Liver (tissue), 9 donors: ENCODE results near the gene LTN1. TPM values are rescaled to one million over a fixed set of nuclear protein-coding genes. Genes with fewer than 3 reads are reported as not detected.

Source experiments
- DNase-seq: peaks from one replicate; pipeline ENCODE4 v3.0.0-alpha.2; 2017; ENCODE audit warnings: low spot score
- H3K27ac ChIP-seq, 2 donors: one replicate each; pipeline ENCODE4 v1.7.0; 2013; ENCODE audit warnings: inconsistent platforms in 2 of 2, low read length in 2 of 2, control low read depth in 1 of 2, low read depth in 1 of 2, mild to moderate bottlenecking in 1 of 2
- H3K27me3 ChIP-seq, 4 donors: one replicate each; pipeline versions ENCODE4 v1.6.1 to v1.7.0; 2013; ENCODE audit warnings: low read length in 3 of 4, inconsistent platforms in 1 of 4, mild to moderate bottlenecking in 1 of 4, moderate library complexity in 1 of 4; ENCODE audit not compliant: control insufficient read depth in 4 of 4, insufficient read depth in 4 of 4
- H3K36me3 ChIP-seq, 4 donors: one replicate each; pipeline versions ENCODE4 v1.6.1 to v1.7.0; 2013; ENCODE audit warnings: low read length in 3 of 4, mild to moderate bottlenecking in 3 of 4, low read depth in 1 of 4, moderate library complexity in 1 of 4; ENCODE audit not compliant: control insufficient read depth in 4 of 4, insufficient read depth in 3 of 4
- H3K4me1 ChIP-seq, 4 donors: one replicate each; pipeline versions ENCODE4 v1.6.1 to v1.7.0; 2013; ENCODE audit warnings: low read length in 3 of 4, mild to moderate bottlenecking in 3 of 4, moderate library complexity in 1 of 4; ENCODE audit not compliant: control insufficient read depth in 4 of 4, insufficient read depth in 4 of 4
- H3K4me3 ChIP-seq, 3 donors: one replicate each; pipeline versions ENCODE4 v1.6.1 to v1.7.0; 2013; ENCODE audit warnings: low read length in 3 of 3, control low read depth in 1 of 3, low read depth in 1 of 3, mild to moderate bottlenecking in 1 of 3
- H3K9ac ChIP-seq, 2 donors: one replicate each; pipeline ENCODE4 v1.7.0; 2013; ENCODE audit warnings: low read length in 2 of 2, mild to moderate bottlenecking in 2 of 2, moderate library complexity in 2 of 2, control low read depth in 1 of 2, low read depth in 1 of 2
- H3K9me3 ChIP-seq, 4 donors: one replicate each; pipeline versions ENCODE4 v1.6.1 to v1.7.0; 2013; ENCODE audit warnings: low read length in 3 of 4; ENCODE audit not compliant: control insufficient read depth in 4 of 4
- ATF3 ChIP-seq: IDR thresholded peaks from 2 replicates; pipeline ENCODE4 v1.6.1; 2016; ENCODE audit warnings: antibody characterized with exemption
- EGR1 ChIP-seq, 2 donors: IDR thresholded peaks; 2 replicates each; pipeline ENCODE4 v1.6.1; 2016 to 2018; ENCODE audit warnings: antibody characterized with exemption in 2 of 2, low read depth in 2 of 2
- FOXA1 ChIP-seq: IDR thresholded peaks from 2 replicates; pipeline ENCODE4 v1.6.1; 2016; ENCODE audit warnings: antibody characterized with exemption
- FOXA2 ChIP-seq: IDR thresholded peaks from 2 replicates; pipeline ENCODE4 v1.6.1; 2016; ENCODE audit warnings: antibody characterized with exemption
- GABPA ChIP-seq, 2 donors: IDR thresholded peaks in 1 of 2; conservative IDR thresholded peaks in 1 of 2; 2 replicates each; pipeline ENCODE4 v1.6.1; 2016; ENCODE audit warnings: antibody characterized with exemption in 2 of 2, mild to moderate bottlenecking in 1 of 2, moderate library complexity in 1 of 2
- HNF4A ChIP-seq, 2 donors: conservative IDR thresholded peaks; 2 replicates each; pipeline ENCODE4 v1.6.1; 2016; ENCODE audit warnings: antibody characterized with exemption in 2 of 2, mild to moderate bottlenecking in 2 of 2
- HNF4G ChIP-seq: IDR thresholded peaks from 2 replicates; pipeline ENCODE4 v1.6.1; 2016; ENCODE audit warnings: antibody characterized with exemption
- JUND ChIP-seq, 2 donors: IDR thresholded peaks; 2 replicates each; pipeline ENCODE4 v1.6.1; 2016; ENCODE audit warnings: antibody characterized with exemption in 2 of 2
- NR2F2 ChIP-seq: IDR thresholded peaks from 2 replicates; pipeline ENCODE4 v1.6.1; 2016; ENCODE audit warnings: antibody characterized with exemption
- RAD21 ChIP-seq, 2 donors: IDR thresholded peaks; 2 replicates each; pipeline ENCODE4 v1.6.1; 2016; ENCODE audit warnings: antibody characterized with exemption in 2 of 2, mild to moderate bottlenecking in 2 of 2
- RXRA ChIP-seq, 2 donors: IDR thresholded peaks; 2 replicates each; pipeline ENCODE4 v1.6.1; 2017 to 2018; ENCODE audit warnings: antibody characterized with exemption in 2 of 2, mild to moderate bottlenecking in 1 of 2
- SP1 ChIP-seq: IDR thresholded peaks from 2 replicates; pipeline ENCODE4 v1.6.1; 2018; ENCODE audit warnings: antibody characterized with exemption, mild to moderate bottlenecking
- TAF1 ChIP-seq: conservative IDR thresholded peaks from 2 replicates; pipeline ENCODE4 v1.6.1; 2016; ENCODE audit warnings: antibody characterized with exemption, mild to moderate bottlenecking
- YY1 ChIP-seq: IDR thresholded peaks from 2 replicates; pipeline ENCODE4 v1.6.1; 2016; ENCODE audit warnings: antibody characterized with exemption, mild to moderate bottlenecking
- WGBS: extraction: QIAGEN DNeasy Blood & Tissue Kit; methylation state at CpG from one replicate; pipeline ENCODE4 v1.1.7; 2013; 5-methylcytosine and 5-hydroxymethylcytosine counted together
- polyA plus RNA-seq, 2 donors: library from polyadenylated mRNA; stranded (reverse) in 1 of 2; unstranded in 1 of 2; fragments of 200-250 nt in 1 of 2; fragments of >200 nt in 1 of 2; fragmentation: Nextera tagmentation in 1 of 2; extraction: Ambion mirVana in 1 of 2; gene quantifications; one replicate each; pipeline versions ENCODE4 v1.2.1 to v1.2.3, GENCODE V29; 2013 to 2015
- total RNA-seq, 2 donors: library from RNA; depleted of rRNA; stranded (reverse); fragments of >200 nt; gene quantifications; one replicate each; pipeline ENCODE4 v1.2.3, GENCODE V29; 2014
- TF ChIP-seq, protein P1 (sequence below): fragments of 150-350 bp; IDR thresholded peaks from 2 replicates; pipeline ENCODE4 v1.5.1; 2017; ENCODE audit warnings: improper control_type of control experiment, low read depth, low read length; ENCODE audit not compliant: missing input control
- TF ChIP-seq, protein P2 (sequence below): IDR thresholded peaks from 2 replicates; pipeline ENCODE4 v1.6.1; 2016; ENCODE audit warnings: antibody characterized with exemption
- TF ChIP-seq, protein P3 (sequence below): IDR thresholded peaks from 2 replicates; pipeline ENCODE4 v1.6.1; 2016; ENCODE audit warnings: antibody characterized with exemption
- TF ChIP-seq, protein P4 (sequence below): IDR thresholded peaks from 2 replicates; pipeline ENCODE4 v1.6.1; 2016; ENCODE audit warnings: antibody characterized with exemption, mild to moderate bottlenecking
- donor health status: healthy.
- donor health status: healthy.
- donor health status: healthy.
- donor health status: healthy.
- donor health status: healthy.

The LTN1 gene
- 10 to 100 TPM; 13.2 to 22.1 TPM for total RNA-seq
- polyA plus RNA-seq = 1 to 10 TPM; 3.9 to 6.1 TPM

DNA sequence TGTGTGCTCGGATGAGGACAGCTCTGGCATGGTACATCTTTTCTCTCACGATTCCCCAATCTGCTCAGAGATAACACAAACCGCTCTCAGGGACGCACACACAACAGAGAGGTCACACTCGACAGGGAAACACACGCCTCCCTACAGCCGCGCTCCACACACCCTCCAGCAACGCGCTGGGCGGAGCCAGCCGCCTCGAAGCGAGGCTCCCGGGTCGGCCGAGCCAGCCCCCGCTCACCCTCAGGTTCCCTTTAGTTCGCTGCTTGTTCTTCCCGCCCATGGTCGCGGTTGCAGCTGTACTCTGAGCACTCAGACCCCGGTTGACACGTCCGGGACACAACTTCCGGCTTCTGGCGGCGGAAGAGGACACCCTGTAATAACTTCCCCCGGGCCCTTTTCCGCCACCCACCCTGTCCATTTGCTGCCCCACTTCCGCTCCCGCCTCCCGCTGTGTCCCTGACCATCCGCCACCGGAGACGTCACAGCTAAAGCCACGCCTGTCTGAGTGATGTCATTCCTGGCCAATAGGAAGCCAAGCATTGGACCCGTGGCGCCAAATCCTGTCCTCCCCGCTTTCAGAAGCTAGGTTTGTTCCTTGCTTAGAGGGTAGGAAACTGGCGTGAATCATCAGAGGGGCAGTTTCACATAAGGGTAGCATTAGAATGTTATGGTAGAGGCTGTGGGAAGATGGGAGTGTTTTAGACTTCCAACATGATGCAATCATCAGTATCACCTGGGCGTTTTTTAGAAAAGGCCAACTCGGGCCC is at the start of gene LTN1:
Gene LTN1, minus strand, starts transcription at position 352 of the 767 bp plus-strand sequence. Its CDS starts 72 bp downstream, at position 280.
- peak within 1 kb of the TSS; percentile 85 to 96 (median 95) for H3K4me3 ChIP-seq
- peak within 1 kb of the TSS; percentile 91 to 98 for H3K9ac ChIP-seq
- H3K27me3 ChIP-seq = no peaks in the 10 kb centered on the region
- under 1% methylated on average over 43 of the region's 43 CpGs for WGBS
- H3K27ac ChIP-seq = peak within 1 kb of the TSS; percentile 51 to 79
- DNase-seq = peak; percentile 98
- peaks cover 0 to 25% (median 20%) of the 10 kb centered on the region in 4 donors for H3K4me1 ChIP-seq
- H3K9me3 ChIP-seq = no peaks in the 10 kb centered on the region
- H3K36me3 ChIP-seq = no peaks in the 10 kb centered on the region
- TF ChIP-seq NR2F2 = no peak
- no peak for TF ChIP-seq HNF4G
- peak in 1 of 2 donors; percentile 23 for TF ChIP-seq RAD21 (IDR thresholded peaks at IDR 0.05)
- TF ChIP-seq, protein P1, sequence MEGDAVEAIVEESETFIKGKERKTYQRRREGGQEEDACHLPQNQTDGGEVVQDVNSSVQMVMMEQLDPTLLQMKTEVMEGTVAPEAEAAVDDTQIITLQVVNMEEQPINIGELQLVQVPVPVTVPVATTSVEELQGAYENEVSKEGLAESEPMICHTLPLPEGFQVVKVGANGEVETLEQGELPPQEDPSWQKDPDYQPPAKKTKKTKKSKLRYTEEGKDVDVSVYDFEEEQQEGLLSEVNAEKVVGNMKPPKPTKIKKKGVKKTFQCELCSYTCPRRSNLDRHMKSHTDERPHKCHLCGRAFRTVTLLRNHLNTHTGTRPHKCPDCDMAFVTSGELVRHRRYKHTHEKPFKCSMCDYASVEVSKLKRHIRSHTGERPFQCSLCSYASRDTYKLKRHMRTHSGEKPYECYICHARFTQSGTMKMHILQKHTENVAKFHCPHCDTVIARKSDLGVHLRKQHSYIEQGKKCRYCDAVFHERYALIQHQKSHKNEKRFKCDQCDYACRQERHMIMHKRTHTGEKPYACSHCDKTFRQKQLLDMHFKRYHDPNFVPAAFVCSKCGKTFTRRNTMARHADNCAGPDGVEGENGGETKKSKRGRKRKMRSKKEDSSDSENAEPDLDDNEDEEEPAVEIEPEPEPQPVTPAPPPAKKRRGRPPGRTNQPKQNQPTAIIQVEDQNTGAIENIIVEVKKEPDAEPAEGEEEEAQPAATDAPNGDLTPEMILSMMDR = no peak
- TF ChIP-seq SP1 = peak; percentile 83
- TF ChIP-seq FOXA2 = no peak
- peak; percentile 90 to 94 for TF ChIP-seq JUND (IDR thresholded peaks at IDR 0.05)
- peak; percentile 78 to 79 for TF ChIP-seq EGR1 (IDR thresholded peaks at IDR 0.05; ENCODE audit: low read depth in 2 of 2)
- TF ChIP-seq GABPA (IDR thresholded peaks at IDR 0.05 in 1 of 2, conservative IDR thresholded peaks at IDR 0.05 in 1 of 2) = peak; percentile 100
- TF ChIP-seq TAF1 = no peak
- TF ChIP-seq, protein P2, sequence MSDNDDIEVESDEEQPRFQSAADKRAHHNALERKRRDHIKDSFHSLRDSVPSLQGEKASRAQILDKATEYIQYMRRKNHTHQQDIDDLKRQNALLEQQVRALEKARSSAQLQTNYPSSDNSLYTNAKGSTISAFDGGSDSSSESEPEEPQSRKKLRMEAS = peak; percentile 66
- peak; percentile 54 for TF ChIP-seq YY1
- TF ChIP-seq RXRA (IDR thresholded peaks at IDR 0.05) = peak; percentile 33 to 55
- TF ChIP-seq, protein P3, sequence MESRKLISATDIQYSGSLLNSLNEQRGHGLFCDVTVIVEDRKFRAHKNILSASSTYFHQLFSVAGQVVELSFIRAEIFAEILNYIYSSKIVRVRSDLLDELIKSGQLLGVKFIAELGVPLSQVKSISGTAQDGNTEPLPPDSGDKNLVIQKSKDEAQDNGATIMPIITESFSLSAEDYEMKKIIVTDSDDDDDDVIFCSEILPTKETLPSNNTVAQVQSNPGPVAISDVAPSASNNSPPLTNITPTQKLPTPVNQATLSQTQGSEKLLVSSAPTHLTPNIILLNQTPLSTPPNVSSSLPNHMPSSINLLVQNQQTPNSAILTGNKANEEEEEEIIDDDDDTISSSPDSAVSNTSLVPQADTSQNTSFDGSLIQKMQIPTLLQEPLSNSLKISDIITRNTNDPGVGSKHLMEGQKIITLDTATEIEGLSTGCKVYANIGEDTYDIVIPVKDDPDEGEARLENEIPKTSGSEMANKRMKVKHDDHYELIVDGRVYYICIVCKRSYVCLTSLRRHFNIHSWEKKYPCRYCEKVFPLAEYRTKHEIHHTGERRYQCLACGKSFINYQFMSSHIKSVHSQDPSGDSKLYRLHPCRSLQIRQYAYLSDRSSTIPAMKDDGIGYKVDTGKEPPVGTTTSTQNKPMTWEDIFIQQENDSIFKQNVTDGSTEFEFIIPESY = no peak
- no peak for TF ChIP-seq ATF3
- TF ChIP-seq, protein P4, sequence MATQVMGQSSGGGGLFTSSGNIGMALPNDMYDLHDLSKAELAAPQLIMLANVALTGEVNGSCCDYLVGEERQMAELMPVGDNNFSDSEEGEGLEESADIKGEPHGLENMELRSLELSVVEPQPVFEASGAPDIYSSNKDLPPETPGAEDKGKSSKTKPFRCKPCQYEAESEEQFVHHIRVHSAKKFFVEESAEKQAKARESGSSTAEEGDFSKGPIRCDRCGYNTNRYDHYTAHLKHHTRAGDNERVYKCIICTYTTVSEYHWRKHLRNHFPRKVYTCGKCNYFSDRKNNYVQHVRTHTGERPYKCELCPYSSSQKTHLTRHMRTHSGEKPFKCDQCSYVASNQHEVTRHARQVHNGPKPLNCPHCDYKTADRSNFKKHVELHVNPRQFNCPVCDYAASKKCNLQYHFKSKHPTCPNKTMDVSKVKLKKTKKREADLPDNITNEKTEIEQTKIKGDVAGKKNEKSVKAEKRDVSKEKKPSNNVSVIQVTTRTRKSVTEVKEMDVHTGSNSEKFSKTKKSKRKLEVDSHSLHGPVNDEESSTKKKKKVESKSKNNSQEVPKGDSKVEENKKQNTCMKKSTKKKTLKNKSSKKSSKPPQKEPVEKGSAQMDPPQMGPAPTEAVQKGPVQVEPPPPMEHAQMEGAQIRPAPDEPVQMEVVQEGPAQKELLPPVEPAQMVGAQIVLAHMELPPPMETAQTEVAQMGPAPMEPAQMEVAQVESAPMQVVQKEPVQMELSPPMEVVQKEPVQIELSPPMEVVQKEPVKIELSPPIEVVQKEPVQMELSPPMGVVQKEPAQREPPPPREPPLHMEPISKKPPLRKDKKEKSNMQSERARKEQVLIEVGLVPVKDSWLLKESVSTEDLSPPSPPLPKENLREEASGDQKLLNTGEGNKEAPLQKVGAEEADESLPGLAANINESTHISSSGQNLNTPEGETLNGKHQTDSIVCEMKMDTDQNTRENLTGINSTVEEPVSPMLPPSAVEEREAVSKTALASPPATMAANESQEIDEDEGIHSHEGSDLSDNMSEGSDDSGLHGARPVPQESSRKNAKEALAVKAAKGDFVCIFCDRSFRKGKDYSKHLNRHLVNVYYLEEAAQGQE = no peak
- no peak for TF ChIP-seq HNF4A (conservative IDR thresholded peaks at IDR 0.05)
- TF ChIP-seq FOXA1 = no peak
